IMR-90 (cell line): Measurements from ENCODE around the gene CSH1. TPM values are rescaled to one million over a fixed set of nuclear protein-coding genes. Genes with fewer than 3 reads are reported as not detected.
"Not testable (repeated sequence)": the region's sequence is repeated elsewhere in the genome, so short reads cannot be mapped to it uniquely, and the experiment has no call there.

Experiments
- ATAC-seq: fragments of 200-7000 bp; cut with Tn5 transposase; 2 replicates; pipeline ENCODE4 v1.9.1; 2020; ENCODE audit warnings: low read depth, mild to moderate bottlenecking, moderate library complexity
- BruUV-seq: library from RNA; stranded (reverse); fragments of 400-500 nt; replicated peaks from 2 replicates; lab custom pipeline; 2021; lab: Mats Ljungman, UMichigan
- CTCF ChIA-PET: fragments of 300-600 bp; formaldehyde crosslinking; extraction: SDS; loops from one replicate; lab custom pipeline; 2021; ENCODE audit warnings: antibody characterized with exemption; lab: Yijun Ruan, JAX
- POLR2A ChIA-PET: fragments of 300-600 bp; sonication (Branson Sonifier 250); formaldehyde crosslinking; loops from one replicate; lab custom pipeline; 2022; ENCODE audit warnings: antibody characterized with exemption; ENCODE audit not compliant: unreplicated experiment; lab: Charles Lee
- DNase-seq: peaks from one replicate; pipeline ENCODE4 v3.0.0; 2013
- H2AFZ ChIP-seq: replicated peaks from 2 replicates; pipeline ENCODE3; 2013; ENCODE audit warnings: low read length, mild to moderate bottlenecking; ENCODE audit not compliant: poor library complexity
- H2AK5ac ChIP-seq: 2 replicates; pipeline ENCODE4 v1.6.1; 2013; ENCODE audit warnings: low read depth, low read length, inconsistent platforms
- H2AK9ac ChIP-seq: replicated peaks from 2 replicates; pipeline ENCODE3; 2013; ENCODE audit warnings: mild to moderate bottlenecking, low read depth, low read length, moderate library complexity; ENCODE audit not compliant: poor library complexity
- H2BK120ac ChIP-seq: 2 replicates; pipeline ENCODE4 v1.6.1; 2013; ENCODE audit warnings: low read depth, low read length, inconsistent platforms
- H2BK15ac ChIP-seq: 3 replicates; pipeline ENCODE4 v1.6.1; 2013; ENCODE audit warnings: low read depth, low read length, inconsistent platforms
- H2BK20ac ChIP-seq: 2 replicates; pipeline ENCODE4 v1.6.1; 2013; ENCODE audit warnings: low read depth, mild to moderate bottlenecking, inconsistent platforms, low read length, moderate library complexity
- H2BK5ac ChIP-seq: 2 replicates; pipeline ENCODE4 v1.6.1; 2013; ENCODE audit warnings: mild to moderate bottlenecking, low read depth, low read length, inconsistent platforms; ENCODE audit not compliant: poor library complexity, severe bottlenecking
- H3K14ac ChIP-seq: replicated peaks from 2 replicates; pipeline ENCODE4 v1.6.1; 2013; ENCODE audit warnings: low read depth, low read length, inconsistent platforms
- H3K18ac ChIP-seq: 2 replicates; pipeline ENCODE4 v1.6.1; 2013; ENCODE audit warnings: low read depth, low read length, control low read depth
- H3K23ac ChIP-seq: 2 replicates; pipeline ENCODE4 v1.6.1; 2013; ENCODE audit warnings: low read depth, low read length, inconsistent platforms
- H3K27ac ChIP-seq: 2 replicates; pipeline ENCODE4 v1.5.1; 2013; ENCODE audit warnings: mild to moderate bottlenecking, control low read depth, low read length; ENCODE audit not compliant: insufficient read depth
- H3K27me3 ChIP-seq: 2 replicates; pipeline ENCODE4 v1.6.1; 2013; ENCODE audit warnings: low read length; ENCODE audit not compliant: control insufficient read depth, insufficient read depth
- H3K36me3 ChIP-seq: 2 replicates; pipeline ENCODE4 v1.6.1; 2013; ENCODE audit warnings: low read length, mixed read lengths; ENCODE audit not compliant: control insufficient read depth, insufficient read depth
- H3K4ac ChIP-seq: 2 replicates; pipeline ENCODE4 v1.6.1; 2013; ENCODE audit warnings: low read depth, low read length, inconsistent platforms
- H3K4me1 ChIP-seq: 2 replicates; pipeline ENCODE4 v1.6.1; 2013; ENCODE audit warnings: low read length, mixed read lengths; ENCODE audit not compliant: control insufficient read depth, insufficient read depth
- H3K4me2 ChIP-seq: 2 replicates; pipeline ENCODE4 v1.6.1; 2013; ENCODE audit warnings: low read depth, mild to moderate bottlenecking, control low read depth, low read length, moderate library complexity
- H3K4me3 ChIP-seq: 2 replicates; pipeline ENCODE4 v1.5.1; 2013; ENCODE audit warnings: low read depth, mild to moderate bottlenecking, control low read depth, low read length, moderate library complexity; ENCODE audit not compliant: insufficient read depth
- H3K56ac ChIP-seq: 2 replicates; pipeline ENCODE4 v1.6.1; 2013; ENCODE audit warnings: low read length, inconsistent platforms; ENCODE audit not compliant: insufficient read depth; ENCODE audit errors: extremely low read depth
- H3K79me1 ChIP-seq, 2 experiments: 2 replicates each; pipeline ENCODE4 v1.6.1; 2013; ENCODE audit warnings: low read length in 2 of 2, inconsistent platforms in 1 of 2, low read depth in 1 of 2
- H3K9ac ChIP-seq: 2 replicates; pipeline ENCODE4 v1.6.1; 2013; ENCODE audit warnings: low read depth, low read length, control low read depth
- H3K9me1 ChIP-seq: 2 replicates; pipeline ENCODE4 v1.6.1; 2013; ENCODE audit warnings: low read length, inconsistent platforms; ENCODE audit not compliant: insufficient read depth
- H3K9me3 ChIP-seq: 2 replicates; pipeline ENCODE4 v1.6.1; 2013; ENCODE audit warnings: low read length; ENCODE audit not compliant: control insufficient read depth, insufficient read depth
- H4K20me1 ChIP-seq: 2 replicates; pipeline ENCODE4 v1.6.1; 2013; ENCODE audit warnings: low read length, inconsistent platforms; ENCODE audit not compliant: insufficient read depth
- H4K5ac ChIP-seq: 2 replicates; pipeline ENCODE4 v1.6.1; 2013; ENCODE audit warnings: mild to moderate bottlenecking, low read depth, low read length, control low read depth
- H4K8ac ChIP-seq, 2 experiments: 2 replicates each; pipeline ENCODE4 v1.6.1; 2013; ENCODE audit warnings: low read depth in 2 of 2, low read length in 2 of 2, control low read depth in 1 of 2, inconsistent platforms in 1 of 2
- H4K91ac ChIP-seq: 2 replicates; pipeline ENCODE4 v1.6.1; 2013; ENCODE audit warnings: low read depth, low read length, inconsistent platforms; ENCODE audit not compliant: insufficient read depth
- WGBS, 2 experiments: methylation state at CpG; one replicate each; pipeline versions ENCODE4 v1.1.5 to v1.1.7; 2013; ENCODE audit warnings: missing lambda C conversion rate in 2 of 2; ENCODE audit not compliant: insufficient read length in 1 of 2; ENCODE audit errors: extremely low coverage in 2 of 2; 5-methylcytosine and 5-hydroxymethylcytosine counted together
- dilution Hi-C: fragments of 300-500 bp; cut with HindIII; formaldehyde crosslinking; loops from one replicate; pipeline ENCODE4 v1.14.3; 2018; ENCODE audit warnings: low sequenced_read_pairs; ENCODE audit not compliant: unreplicated experiment
- in situ Hi-C: fragments of 300-500 bp; cut with MboI; formaldehyde crosslinking; loops from 3 replicates; pipeline ENCODE4 v1.14.3; 2019; ENCODE audit warnings: low sequenced_read_pairs, inconsistent platforms, mixed read lengths
- intact Hi-C: fragments of 100-400 bp; cut with micrococcal nuclease; formaldehyde crosslinking; loops from 2 replicates; pipeline ENCODE4 v1.10.0; 2022
- polyA plus RNA-seq, 3 experiments: library from polyadenylated mRNA; depleted of rRNA; stranded (reverse); fragments of >200 nt; gene quantifications; 2 replicates each; pipeline ENCODE4 v1.2.3, GENCODE V29; 2012; ENCODE audit warnings: low replicate concordance in 1 of 3
- total RNA-seq: library from RNA; depleted of rRNA; stranded (reverse); fragments of >200 nt; gene quantifications from 2 replicates; pipeline ENCODE4 v1.2.3, GENCODE V29; 2012

Gene CSH1
- total and polyA plus RNA-seq, 2 of the 4 experiments (the other 2 are of a cell fraction): not detected

- H4K20me1 ChIP-seq, H2AK5ac ChIP-seq, POLR2A ChIA-PET, H3K18ac ChIP-seq, H3K9me3 ChIP-seq, in situ Hi-C loops, intact Hi-C loops, H3K36me3 ChIP-seq, H2AFZ ChIP-seq, DNase-seq, H2BK20ac ChIP-seq, H2BK15ac ChIP-seq, H4K8ac ChIP-seq, H3K23ac ChIP-seq, H3K9ac ChIP-seq, H2AK9ac ChIP-seq, H3K4ac ChIP-seq, H3K4me1 ChIP-seq, CTCF ChIA-PET, H2BK5ac ChIP-seq, H4K5ac ChIP-seq, H3K14ac ChIP-seq, H3K27ac ChIP-seq, BruUV-seq, ATAC-seq, H2BK120ac ChIP-seq, H3K79me1 ChIP-seq, H4K91ac ChIP-seq, H3K4me2 ChIP-seq, H3K4me3 ChIP-seq, H3K9me1 ChIP-seq, H3K56ac ChIP-seq, dilution Hi-C loops: not testable (repeated sequence)
- WGBS, 2 experiments: 0% methylated on average over 1 of the region's 8 CpGs; no CpG with 5 or more reads in 1 of the 2 experiments
- peaks cover 14% of the 10 kb centered on the region for H3K27me3 ChIP-seq
These were observed 22.2 kb downstream of the CSH1 start for GRCh38 chr17:63874061-63874626.

GRCh38 chr17:63873577-63873976 lies 22.8 kb downstream of the CSH1 start, which contains the start of gene CSH2:
TSS of gene CSH2 (minus strand) at chr17:63873677. CDS start at chr17:63873614, 63 bp downstream.
- H3K4me2 ChIP-seq, H3K9me3 ChIP-seq, H3K4me1 ChIP-seq, H3K14ac ChIP-seq, H4K91ac ChIP-seq, H3K9me1 ChIP-seq, H2BK20ac ChIP-seq, H2AK5ac ChIP-seq, H2AFZ ChIP-seq, ATAC-seq, in situ Hi-C loops, H4K5ac ChIP-seq, H2BK5ac ChIP-seq, BruUV-seq, H3K56ac ChIP-seq, dilution Hi-C loops, H3K4me3 ChIP-seq, H3K23ac ChIP-seq, H4K20me1 ChIP-seq, H2BK15ac ChIP-seq, H4K8ac ChIP-seq, CTCF ChIA-PET, DNase-seq, POLR2A ChIA-PET, H3K9ac ChIP-seq, intact Hi-C loops, H3K18ac ChIP-seq, H3K36me3 ChIP-seq, H3K27ac ChIP-seq, H3K4ac ChIP-seq, H2BK120ac ChIP-seq, H3K79me1 ChIP-seq, H2AK9ac ChIP-seq: not testable (repeated sequence)
- no CpG with 5 or more reads among the region's 7 CpGs for WGBS, 2 experiments
- H3K27me3 ChIP-seq: peaks cover 14% of the 10 kb centered on the region
